Measurements from ENCODE around the gene PLK2. TPM values are rescaled to one million over a fixed set of nuclear protein-coding genes. Genes with fewer than 3 reads are reported as not detected.

PLK2 gene
- total and polyA plus RNA-seq, 2 donors (not counting 3 experiments of a cell fraction or from before 2014, with no cell fraction given), result 199 to 250 TPM

DNA sequence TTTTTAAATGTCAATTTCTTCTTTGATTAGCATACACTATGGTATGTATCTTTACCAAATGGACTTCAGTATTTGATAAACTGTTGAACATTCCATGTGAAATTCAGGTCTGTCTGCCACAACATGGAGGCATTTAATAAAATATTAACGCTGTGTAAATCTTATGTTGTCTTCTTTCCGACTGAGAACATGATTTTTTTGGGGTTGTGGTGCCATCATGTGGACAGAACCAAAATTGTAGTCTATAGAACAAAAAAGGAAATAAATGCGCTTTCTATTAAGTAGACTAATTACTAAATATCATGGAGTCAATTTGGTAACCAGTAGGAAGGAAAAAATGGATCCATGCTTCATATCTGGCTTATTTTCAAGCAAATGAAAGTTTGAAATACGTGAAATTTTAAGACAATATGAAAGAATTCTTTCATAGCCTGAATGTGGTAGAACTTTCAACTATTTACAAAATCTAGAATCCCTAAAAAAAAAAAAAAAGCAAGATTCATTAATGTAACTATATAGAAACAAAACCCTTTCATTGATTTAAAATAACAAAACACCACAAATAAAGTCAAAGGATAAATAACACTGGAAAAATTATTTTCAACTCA is 2.8 kb upstream of the PLK2 start:
- intact Hi-C loops (cut with micrococcal nuclease), result loop anchor here (1.0 to 5.0 kb wide), 2 partner anchors 1164 to 1290 kb away; partner anchors contain the start of gene GPBP1
- FAIRE-seq (peak; percentile 76), DNase-seq (ENCODE audit: low read depth, low spot score) (peak; percentile 90)
- Histone ChIP-seq H3K36me3 (ENCODE audit: control insufficient read depth in 2 of 2, extremely low read depth in 1 of 2, insufficient read depth in 2 of 2, low read length in 2 of 2) (peaks cover 8 to 9% of the 10 kb centered on the region in 2 experiments), H3K9ac (replicated peaks; ENCODE audit: extremely low read depth, insufficient read depth, low read length) (peak overlapping the region; percentile 63), H4K20me1 (replicated peaks; ENCODE audit: control insufficient read depth, extremely low read depth, insufficient read depth, low read length) (peaks cover 2% of the 10 kb centered on the region), H3K27ac (ENCODE audit: insufficient read depth, low read depth, low read length) (peak overlapping the region; percentile 59), H3K9me1 (replicated peaks; ENCODE audit: control insufficient read depth, extremely low read depth, insufficient read depth, low read length) (no peaks in the 10 kb centered on the region), H3K4me3 (replicated peaks in 1 of 3; ENCODE audit: insufficient read depth in 1 of 3, low read depth in 1 of 3, low read length in 3 of 3) (no peak overlapping the region), H2AFZ (ENCODE audit: low read depth, low read length) (no peak overlapping the region), H3K9me3 (replicated peaks; ENCODE audit: control insufficient read depth, insufficient read depth, low read length) (no peaks in the 10 kb centered on the region), H3K27me3 (ENCODE audit: control insufficient read depth in 2 of 2, insufficient read depth in 2 of 2, low read length in 2 of 2) (no peaks in the 10 kb centered on the region), H3K4me1 (ENCODE audit: control insufficient read depth, extremely low read depth, insufficient read depth, low read length) (peaks cover 14% of the 10 kb centered on the region), H3K79me2 (ENCODE audit: control insufficient read depth, insufficient read depth, low read length) (peaks cover 21% of the 10 kb centered on the region), H3K4me2 (ENCODE audit: insufficient read depth, low read length) (peak overlapping the region; percentile 52)
- ChIA-PET POLR2A (interaction anchor here (0.7 kb wide), 1 partner anchor 686 kb away, joined by 3 read pairs; no protein-coding TSS in a partner anchor), CTCF (interaction anchor here (0.6 to 6.2 kb wide), 14 partner anchors 17 to 1563 kb away, joined by 3 to 260 read pairs (median 4); no protein-coding TSS in a partner anchor)
- TSS peak; percentile 38 for BruUV-seq (replicated peaks)
- dilution Hi-C loops (cut with MboI; ENCODE audit: extremely low pct_ligation_motif_present, low sequenced_read_pairs), result loop anchor here (25.0 kb wide), 2 partner anchors 675 to 975 kb away; partner anchors contain the start of gene ACTBL2
- TF ChIP-seq FOS (IDR thresholded peaks at IDR 0.05; ENCODE audit: borderline replicate concordance, insufficient read depth, low read length) (no peak), GATA2 (IDR thresholded peaks at IDR 0.05; ENCODE audit: insufficient read depth, insufficient read length, low read depth, low read length) (no peak), EZH2 (IDR thresholded peaks at IDR 0.05; ENCODE audit: borderline replicate concordance, low read depth, low read length, severe bottlenecking) (no peak), MYC (IDR thresholded peaks at IDR 0.05; ENCODE audit: low read depth, low read length) (no peak)
- TF ChIP-seq, protein P1, sequence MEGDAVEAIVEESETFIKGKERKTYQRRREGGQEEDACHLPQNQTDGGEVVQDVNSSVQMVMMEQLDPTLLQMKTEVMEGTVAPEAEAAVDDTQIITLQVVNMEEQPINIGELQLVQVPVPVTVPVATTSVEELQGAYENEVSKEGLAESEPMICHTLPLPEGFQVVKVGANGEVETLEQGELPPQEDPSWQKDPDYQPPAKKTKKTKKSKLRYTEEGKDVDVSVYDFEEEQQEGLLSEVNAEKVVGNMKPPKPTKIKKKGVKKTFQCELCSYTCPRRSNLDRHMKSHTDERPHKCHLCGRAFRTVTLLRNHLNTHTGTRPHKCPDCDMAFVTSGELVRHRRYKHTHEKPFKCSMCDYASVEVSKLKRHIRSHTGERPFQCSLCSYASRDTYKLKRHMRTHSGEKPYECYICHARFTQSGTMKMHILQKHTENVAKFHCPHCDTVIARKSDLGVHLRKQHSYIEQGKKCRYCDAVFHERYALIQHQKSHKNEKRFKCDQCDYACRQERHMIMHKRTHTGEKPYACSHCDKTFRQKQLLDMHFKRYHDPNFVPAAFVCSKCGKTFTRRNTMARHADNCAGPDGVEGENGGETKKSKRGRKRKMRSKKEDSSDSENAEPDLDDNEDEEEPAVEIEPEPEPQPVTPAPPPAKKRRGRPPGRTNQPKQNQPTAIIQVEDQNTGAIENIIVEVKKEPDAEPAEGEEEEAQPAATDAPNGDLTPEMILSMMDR (IDR thresholded peaks at IDR 0.05; ENCODE audit: extremely low read depth in 1 of 2, insufficient read depth in 1 of 2, low read depth in 1 of 2, low read length in 2 of 2), result peak; percentile 20 to 29

Measured in endothelial cell of umbilical vein (primary cell).